Erythroblast (primary cell): ENCODE data around the gene MAGI1.
"Not testable (repeated sequence)": the region's sequence is repeated elsewhere in the genome, so short reads cannot be mapped to it uniquely, and the experiment has no call there.

Experiments used
- DNase-seq, 2 experiments: peaks; one replicate each; lab custom pipeline; 2025; lab: John Stamatoyannopoulos, UW
- GATA1 ChIP-seq: IDR thresholded peaks from 2 replicates; pipeline ENCODE4 v1.6.1; 2011; ENCODE audit warnings: low read depth, mild to moderate bottlenecking, control low read depth, low read length, moderate library complexity
- POLR2A ChIP-seq: IDR thresholded peaks from 2 replicates; pipeline ENCODE4 v1.6.1; 2011; ENCODE audit warnings: mild to moderate bottlenecking, low read length

MAGI1 gene

DNA sequence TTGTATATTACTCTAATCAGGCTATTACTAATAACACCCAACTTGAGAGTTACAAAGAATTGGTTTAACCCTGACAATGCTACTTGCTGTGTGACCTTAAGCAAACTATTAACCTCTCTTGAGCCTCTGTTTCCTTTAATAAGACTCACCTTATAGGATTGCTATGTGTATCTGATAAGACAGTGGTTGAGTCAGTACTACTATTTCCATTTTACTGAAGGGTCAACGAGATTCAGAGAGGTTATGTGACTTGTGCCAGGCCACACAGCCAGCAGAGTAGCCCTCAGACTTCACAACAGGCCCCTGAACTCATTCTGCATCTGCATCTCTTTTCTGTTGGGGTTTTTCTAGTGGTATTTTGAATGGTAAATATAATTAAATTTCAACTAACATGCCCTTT is 420.1 kb downstream of the MAGI1 start:
- DNase-seq: no peak
- no peak for TF ChIP-seq GATA1
- no peak for TF ChIP-seq POLR2A

DNA sequence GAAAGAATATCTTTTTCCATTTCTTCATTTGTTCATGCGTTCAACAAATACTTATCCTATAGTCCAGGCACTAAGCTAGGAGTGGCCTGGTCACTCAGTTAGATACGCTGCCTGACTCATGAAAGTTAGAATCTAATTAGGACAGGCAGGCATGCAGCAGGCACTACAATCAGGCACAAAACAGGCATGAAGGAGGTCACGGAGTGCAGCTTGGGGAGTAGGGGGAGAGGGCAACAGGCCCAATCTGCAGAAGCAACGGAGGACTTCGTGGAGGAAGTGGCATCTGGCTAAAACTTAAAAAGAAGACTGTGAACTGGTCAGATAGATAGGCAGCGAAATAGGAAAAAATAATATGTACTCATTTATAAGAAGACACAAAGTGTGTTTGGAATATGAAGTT is 420.9 kb downstream of the MAGI1 start:
- TF ChIP-seq POLR2A: no peak
- TF ChIP-seq GATA1: no peak
- no peak for DNase-seq

DNA sequence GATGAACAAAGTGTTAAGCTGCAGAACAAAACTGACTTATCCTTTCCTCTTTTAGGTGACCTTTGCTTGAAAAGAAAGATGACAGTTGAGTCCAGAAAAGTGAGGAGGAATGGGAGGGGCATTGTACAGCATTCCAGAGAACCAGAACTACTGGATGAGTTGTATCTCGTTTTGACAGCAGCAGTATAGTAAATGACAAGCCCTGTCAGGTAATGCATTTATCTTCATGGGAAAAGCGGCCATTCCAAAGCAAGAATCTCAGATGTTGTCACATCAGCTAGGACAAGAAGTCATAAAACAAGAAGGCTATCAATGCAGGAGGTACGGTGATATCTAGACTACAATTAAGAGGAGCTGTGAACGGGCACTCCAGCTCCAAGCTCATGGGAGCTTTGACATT is 421.5 kb downstream of the MAGI1 start:
- no peak for DNase-seq
- no peak for TF ChIP-seq POLR2A
- TF ChIP-seq GATA1: no peak

DNA sequence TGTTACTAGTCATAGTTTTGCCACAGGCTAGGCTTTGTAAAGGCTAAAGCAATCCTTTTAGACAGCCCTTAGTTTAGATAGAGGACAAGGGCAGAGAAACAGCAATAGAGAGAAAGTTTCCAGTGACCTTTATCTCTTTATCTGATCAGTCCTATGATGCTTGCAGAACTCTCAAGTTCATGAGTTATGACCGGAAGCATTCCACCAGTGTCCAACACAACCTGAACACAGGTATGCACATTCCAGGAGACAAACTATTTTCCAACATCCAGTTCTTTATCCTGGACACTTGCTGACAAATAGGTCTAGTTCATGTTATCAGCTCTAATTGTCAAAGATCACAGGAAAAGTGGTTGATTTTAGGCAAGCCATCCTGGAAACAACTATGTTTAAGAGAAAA is 422.2 kb downstream of the MAGI1 start:
- DNase-seq: no peak
- no peak for TF ChIP-seq POLR2A
- TF ChIP-seq GATA1: no peak

DNA sequence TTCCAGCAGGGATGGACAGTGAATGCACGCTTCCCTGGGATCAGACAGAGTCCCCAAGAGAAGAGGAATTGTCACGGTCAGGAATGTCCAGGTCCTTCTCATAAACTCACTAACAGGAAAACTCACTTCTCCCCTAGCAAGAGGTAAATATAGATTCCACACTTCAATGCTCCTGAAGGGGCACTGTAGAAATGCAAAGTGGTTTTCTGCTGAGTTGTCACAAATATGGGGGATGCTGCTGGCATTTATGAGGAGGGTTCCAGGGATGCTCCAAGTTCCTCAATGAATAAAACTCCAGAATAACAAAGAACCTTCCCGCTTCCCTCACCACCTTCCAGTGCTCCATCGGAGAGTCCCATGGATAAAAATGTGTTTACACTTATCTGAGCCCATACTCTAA is 423.4 kb downstream of the MAGI1 start:
- no peak for DNase-seq
- TF ChIP-seq POLR2A (no peak), GATA1 (no peak)

DNA sequence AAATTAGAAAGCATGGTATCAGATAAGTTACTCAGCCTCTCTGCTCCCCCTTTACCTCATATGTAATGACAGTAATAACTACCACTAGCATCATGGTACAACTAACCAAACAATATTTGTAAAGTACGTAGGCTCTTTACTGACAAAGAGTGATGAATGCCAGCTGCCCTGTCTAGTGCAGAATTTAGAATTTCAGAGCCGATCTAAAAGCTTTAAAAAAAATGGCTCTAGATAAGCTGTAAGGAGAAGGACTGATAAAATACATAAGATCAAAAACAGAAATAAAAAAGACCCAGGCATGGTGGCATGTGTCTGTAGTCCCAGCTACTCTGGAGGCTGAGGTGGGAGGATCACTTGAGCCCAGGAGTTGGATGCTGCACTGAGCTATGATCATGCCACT is 424.1 kb downstream of the MAGI1 start:
- no peak for DNase-seq
- TF ChIP-seq POLR2A: no peak
- TF ChIP-seq GATA1: no peak

DNA sequence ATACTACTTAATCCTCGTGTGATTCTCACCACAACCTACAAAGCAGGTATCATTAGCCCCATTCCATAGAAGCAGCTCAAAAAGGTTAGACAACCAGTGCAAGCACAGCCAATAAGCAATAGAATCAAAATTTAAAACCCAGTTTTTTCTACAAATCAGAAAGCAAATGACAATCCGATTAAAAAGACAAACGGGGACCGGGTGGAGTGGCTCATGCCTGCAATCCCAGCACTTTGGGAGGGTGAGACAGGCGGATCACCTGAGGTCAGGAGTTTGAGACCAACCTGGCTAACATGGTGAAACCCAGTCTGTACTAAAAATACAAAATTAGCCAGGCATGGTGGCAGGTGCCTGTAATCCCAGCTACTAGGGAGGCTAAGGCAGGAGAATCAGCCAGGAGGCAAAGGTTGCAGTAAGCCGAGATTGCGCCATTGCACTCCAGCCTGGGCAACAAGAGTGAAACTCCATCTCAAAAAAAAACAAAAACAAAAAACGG is 430.7 kb downstream of the MAGI1 start:
- not testable (repeated sequence) for DNase-seq

DNA sequence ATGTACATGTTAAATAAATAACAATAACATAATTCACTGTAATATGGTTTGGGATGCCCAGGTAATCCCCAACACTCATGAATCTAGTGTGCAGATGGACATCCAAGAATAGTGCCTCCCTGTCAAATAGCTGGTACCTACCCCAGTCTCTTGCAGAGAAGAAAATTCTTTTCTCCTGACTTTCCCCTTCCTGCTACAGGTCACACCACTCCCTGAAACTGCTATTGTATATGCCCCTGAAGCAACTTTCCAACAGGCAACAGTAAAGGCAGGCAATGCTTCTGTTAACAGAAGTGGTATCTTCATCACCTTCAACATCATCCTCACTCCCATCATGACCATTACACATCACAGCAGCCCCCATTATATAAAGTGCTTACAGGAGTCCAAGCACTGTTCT is 431.6 kb downstream of the MAGI1 start:
- DNase-seq: no peak
- no peak for TF ChIP-seq POLR2A
- no peak for TF ChIP-seq GATA1

DNA sequence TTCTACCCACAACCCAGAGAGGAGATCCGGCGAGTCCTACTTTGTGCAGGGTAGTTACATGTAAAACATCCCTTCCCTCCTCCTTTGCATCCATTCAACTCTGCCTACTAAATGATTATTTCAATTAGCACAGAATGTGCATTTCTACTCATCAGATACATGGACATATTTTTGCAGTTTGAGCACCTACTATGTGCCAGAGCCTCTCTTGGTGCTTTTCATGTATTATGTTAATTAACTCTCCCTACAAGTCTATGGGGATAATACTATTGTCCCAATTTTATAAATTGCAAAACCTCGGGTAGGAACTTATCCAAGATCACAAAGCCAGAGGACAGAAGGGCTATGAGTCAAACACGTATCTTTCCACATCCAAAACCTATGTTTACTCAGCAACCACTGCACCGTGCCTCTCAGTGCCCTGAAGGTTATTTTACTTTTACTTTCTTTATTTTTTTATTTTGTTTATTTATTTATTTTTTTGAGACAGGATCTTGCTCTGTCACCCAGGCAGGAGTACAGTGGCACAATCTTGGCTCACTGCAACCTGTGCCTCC is 432.8 kb downstream of the MAGI1 start:
- DNase-seq: no peak
- TF ChIP-seq POLR2A: no peak

DNA sequence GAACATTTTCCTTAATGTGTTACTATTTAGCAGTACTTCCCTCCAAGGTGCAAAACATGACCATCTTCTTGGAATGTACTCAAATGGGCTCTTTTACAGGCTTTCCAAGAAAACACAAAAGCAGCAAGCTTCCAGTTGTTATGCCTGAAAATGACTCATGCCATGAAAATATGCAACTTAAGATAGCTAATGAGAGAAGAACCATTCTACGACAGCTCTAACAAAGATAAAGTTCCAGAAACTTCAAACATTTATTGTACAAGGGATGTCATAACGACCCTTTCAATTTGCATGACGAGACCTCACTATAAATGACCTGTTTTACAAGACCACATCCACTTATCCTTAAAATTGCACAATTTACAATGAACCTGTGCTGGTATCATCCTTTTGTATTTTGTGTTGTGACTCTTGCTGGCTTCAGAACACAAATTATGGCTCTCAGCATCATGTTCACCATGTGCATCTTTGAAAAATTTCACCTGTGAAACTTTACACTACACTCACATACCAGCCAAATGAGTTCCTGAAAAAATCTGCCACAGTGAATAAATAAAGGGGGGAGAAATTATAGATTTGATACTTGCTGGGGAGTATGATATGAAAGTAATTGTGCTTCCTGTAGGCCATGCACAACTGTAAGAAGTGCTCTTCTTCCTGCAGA is 433.7 kb downstream of the MAGI1 start:
- TF ChIP-seq GATA1: no peak
- TF ChIP-seq POLR2A: no peak
- DNase-seq: no peak

DNA sequence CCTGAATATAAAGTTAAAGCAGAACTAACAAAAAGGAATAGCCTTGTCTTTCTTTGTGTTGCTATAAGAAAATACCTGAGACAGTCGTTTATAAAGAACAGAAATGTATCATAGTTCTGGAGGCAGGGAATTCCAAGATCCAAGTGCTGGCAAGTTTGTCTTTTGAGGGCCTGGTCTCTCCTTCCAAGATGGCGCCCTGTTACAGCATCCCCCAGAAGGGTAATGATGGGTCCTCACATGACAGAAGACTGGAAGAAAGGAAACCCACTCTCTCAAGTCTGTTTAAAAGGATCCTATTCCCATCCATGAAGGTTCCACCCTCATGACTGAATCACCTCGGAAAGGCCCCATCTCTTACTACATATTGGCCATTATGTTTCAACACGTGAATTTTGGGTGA is 435.1 kb downstream of the MAGI1 start:
- no peak for TF ChIP-seq POLR2A
- no peak for TF ChIP-seq GATA1
- DNase-seq: no peak

DNA sequence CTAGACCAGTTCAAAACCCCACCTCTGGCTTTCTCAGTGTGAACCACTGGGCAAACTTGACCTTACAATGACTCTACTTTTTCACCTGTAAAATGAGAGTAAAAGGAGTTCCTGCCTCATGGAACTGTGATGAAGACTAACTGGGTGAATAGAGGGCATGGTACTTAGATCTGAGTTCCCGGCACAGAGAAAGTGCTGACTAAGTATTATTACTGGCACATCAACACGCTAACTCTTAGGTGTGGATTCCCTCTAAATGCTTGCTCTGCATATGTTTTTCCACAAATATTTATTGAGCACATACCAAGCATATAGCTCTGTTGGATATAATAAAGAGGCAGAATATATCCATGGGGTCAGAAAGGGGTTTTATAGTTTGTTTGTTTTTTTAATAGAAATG is 437.8 kb downstream of the MAGI1 start:
- no peak for DNase-seq
- TF ChIP-seq GATA1 (no peak), POLR2A (no peak)

DNA sequence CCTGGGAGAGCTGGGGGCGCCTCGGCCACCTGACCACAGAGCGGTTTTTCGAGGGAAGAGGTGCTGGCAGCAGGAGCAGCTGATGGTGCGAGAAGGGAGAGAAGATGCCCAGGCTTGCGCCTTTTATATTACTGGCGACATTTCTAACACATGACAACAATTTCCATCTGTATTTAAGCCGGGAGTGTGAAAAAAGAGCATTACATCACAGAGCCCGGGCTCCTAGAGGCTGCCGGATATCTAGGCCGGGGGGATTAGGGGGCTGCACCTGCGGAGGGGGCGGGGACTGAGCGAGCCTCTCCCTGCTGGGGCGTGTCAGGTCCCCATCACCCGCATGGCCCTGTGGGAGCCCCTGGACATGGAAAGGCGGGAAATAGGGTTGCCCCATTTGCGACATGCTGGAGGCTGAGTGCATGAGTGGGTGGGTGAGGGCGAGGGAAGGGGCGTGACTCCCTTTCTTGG is 440.7 kb downstream of the MAGI1 start:
- DNase-seq: no peak
- TF ChIP-seq POLR2A: no peak
- no peak for TF ChIP-seq GATA1

DNA sequence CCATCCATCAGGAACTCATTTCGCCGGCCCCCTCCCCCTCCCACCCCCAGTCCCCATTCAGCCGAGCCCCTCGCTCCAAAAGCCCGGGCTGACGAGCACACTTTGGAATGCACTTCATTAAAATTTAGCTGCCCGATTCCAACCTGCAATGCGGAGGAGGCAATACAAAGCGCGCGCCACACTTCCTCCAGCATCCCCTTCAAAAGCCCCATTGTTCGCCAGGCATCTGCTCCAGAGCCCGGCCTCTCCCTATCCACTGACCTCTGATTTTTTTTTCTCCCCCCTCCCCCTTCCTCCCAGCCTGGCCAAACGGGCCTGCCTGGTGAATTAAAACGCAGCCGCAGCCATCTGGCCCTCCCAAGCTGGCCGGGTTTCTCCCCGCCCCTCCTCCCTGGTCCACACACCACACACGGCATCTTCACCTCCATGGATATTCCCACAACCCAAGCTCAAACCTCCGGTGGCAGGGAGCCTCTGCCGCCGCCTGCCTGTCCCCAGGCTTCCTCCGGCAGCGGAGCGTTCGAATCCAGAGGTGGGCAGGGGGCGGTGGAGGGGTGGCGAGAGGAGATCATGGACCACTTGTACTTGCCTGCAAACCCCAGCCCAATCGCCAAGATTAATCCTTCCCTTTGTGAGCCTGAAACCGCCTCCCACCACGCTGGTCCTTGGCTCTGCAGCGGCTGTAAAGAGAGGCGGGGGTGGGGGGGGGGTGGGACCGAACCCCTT is 441.3 kb downstream of the MAGI1 start:
- TF ChIP-seq GATA1: no peak
- no peak for TF ChIP-seq POLR2A
- no peak for DNase-seq

DNA sequence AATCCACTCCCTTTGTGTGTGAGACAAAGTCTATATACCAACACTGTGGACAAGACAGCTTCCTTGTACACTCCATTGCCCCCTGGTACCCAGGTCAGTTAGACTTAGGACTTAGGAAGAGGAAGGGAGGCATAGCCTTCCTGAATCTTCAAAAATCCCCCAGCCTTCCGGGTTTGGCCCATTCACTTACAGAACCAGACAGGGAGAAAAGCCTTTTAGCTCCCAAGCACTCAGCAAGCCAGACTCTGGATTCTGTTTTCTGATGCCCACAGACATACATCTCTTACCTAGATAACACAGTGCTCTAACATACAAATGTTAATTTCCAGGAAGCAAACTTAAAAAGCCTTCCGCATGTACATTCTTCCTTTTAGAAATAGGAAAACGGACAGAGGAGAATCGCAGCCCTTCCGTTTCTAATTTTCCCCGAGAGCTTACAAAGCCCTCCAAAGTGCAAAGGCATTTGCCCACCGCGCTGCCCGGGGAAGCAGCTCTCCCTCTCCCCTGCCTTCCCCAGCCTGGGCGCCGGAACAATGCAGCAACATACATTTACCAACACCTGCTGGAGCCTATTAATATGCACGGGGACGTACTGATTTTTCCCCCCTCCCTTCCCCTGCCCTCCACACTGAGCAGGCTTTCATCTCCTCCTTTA is 442.0 kb downstream of the MAGI1 start:
- TF ChIP-seq GATA1 (no peak), POLR2A (no peak)
- DNase-seq: peak; percentile 13 to 24
